Keratinocyte (primary cell): ENCODE results near the gene SLC9A6. TPM values are rescaled to one million over a fixed set of nuclear protein-coding genes. Genes with fewer than 3 reads are reported as not detected.

Source experiments
- DNase-seq: peaks from one replicate; pipeline ENCODE4 v3.0.0-alpha.2; 2011; ENCODE audit warnings: low read depth, missing footprints, low spot score
- FAIRE-seq: peaks from 2 replicates; lab custom pipeline; 2011; peaks lifted over from hg19 to GRCh38; lab: Jason Lieb, UNC
- H2AFZ ChIP-seq: 2 replicates; pipeline ENCODE4 v1.6.0; 2012; ENCODE audit warnings: low read length, control low read depth, inconsistent platforms; ENCODE audit not compliant: control insufficient read depth
- H3K27ac ChIP-seq: 2 replicates; pipeline ENCODE4 v1.5.1; 2011; ENCODE audit warnings: low read length; ENCODE audit not compliant: control insufficient read depth, insufficient read depth
- H3K27me3 ChIP-seq: 3 replicates; pipeline ENCODE4 v1.6.0; 2011; ENCODE audit warnings: low read length; ENCODE audit not compliant: control insufficient read depth, insufficient read depth; ENCODE audit errors: extremely low read depth
- H3K36me3 ChIP-seq, 2 experiments: 2 replicates in 1 of 2; 3 replicates in 1 of 2; pipeline ENCODE4 v1.5.1; 2011; ENCODE audit warnings: low read length in 2 of 2, mild to moderate bottlenecking in 1 of 2; ENCODE audit not compliant: control insufficient read depth in 2 of 2, insufficient read depth in 2 of 2; ENCODE audit errors: extremely low read depth in 1 of 2
- H3K4me1 ChIP-seq: 3 replicates; pipeline ENCODE4 v1.5.1; 2011; ENCODE audit warnings: low read length; ENCODE audit not compliant: control insufficient read depth, insufficient read depth; ENCODE audit errors: extremely low read depth
- H3K4me2 ChIP-seq: 3 replicates; pipeline ENCODE4 v1.6.0; 2011; ENCODE audit warnings: low read depth, low read length; ENCODE audit not compliant: control insufficient read depth, insufficient read depth; ENCODE audit errors: extremely low read depth
- H3K4me3 ChIP-seq, 3 experiments: fragments of 200-600 bp in 1 of 3; sonication (generic) in 1 of 3; 2 replicates in 2 of 3; 3 replicates in 1 of 3; pipeline ENCODE4 v1.5.1; 2011 to 2016; ENCODE audit warnings: low read length in 3 of 3, mild to moderate bottlenecking in 3 of 3, control low read depth in 2 of 3, inconsistent platforms in 1 of 3, low read depth in 1 of 3, mixed read lengths in 1 of 3, mixed run types in 1 of 3, moderate library complexity in 1 of 3; ENCODE audit not compliant: control insufficient read depth in 2 of 3, insufficient read depth in 2 of 3; ENCODE audit errors: extremely low read depth in 1 of 3
- H3K79me2 ChIP-seq: 2 replicates; pipeline ENCODE4 v1.6.0; 2012; ENCODE audit warnings: low read length; ENCODE audit not compliant: control insufficient read depth, insufficient read depth
- H3K9ac ChIP-seq: 3 replicates; pipeline ENCODE4 v1.6.0; 2011; ENCODE audit warnings: low read length; ENCODE audit not compliant: control insufficient read depth, insufficient read depth; ENCODE audit errors: extremely low read depth
- H3K9me1 ChIP-seq: 3 replicates; pipeline ENCODE4 v1.6.0; 2011; ENCODE audit warnings: low read length; ENCODE audit not compliant: control insufficient read depth, insufficient read depth; ENCODE audit errors: extremely low read depth
- H3K9me3 ChIP-seq: 2 replicates; pipeline ENCODE4 v1.5.1; 2012; ENCODE audit warnings: low read depth, low read length; ENCODE audit not compliant: control insufficient read depth
- H4K20me1 ChIP-seq: 3 replicates; pipeline ENCODE4 v1.6.0; 2011; ENCODE audit warnings: low read length; ENCODE audit not compliant: control insufficient read depth, insufficient read depth; ENCODE audit errors: extremely low read depth
- EZH2 ChIP-seq: IDR thresholded peaks from one replicate; pipeline ENCODE4 v1.6.1; 2012; ENCODE audit warnings: inconsistent platforms, mild to moderate bottlenecking, low read length, moderate library complexity
- dilution Hi-C: fragments of 300-500 bp; cut with MboI; formaldehyde crosslinking; loops from one replicate; pipeline ENCODE4 v1.7.0; 2020; ENCODE audit warnings: low sequenced_read_pairs; ENCODE audit not compliant: extremely low pct_ligation_motif_present
- polyA plus RNA-seq, 5 experiments: library from polyadenylated mRNA; depleted of rRNA in 3 of 5; stranded (reverse) in 3 of 5; stranded (forward) in 1 of 5; unstranded in 1 of 5; fragments of >200 nt; gene quantifications; 1 replicate in 1 of 5; 2 replicates in 3 of 5; 3 replicates in 1 of 5; pipeline versions ENCODE4 v1.2.1 to v1.2.3, GENCODE V29; 2011 to 2012; ENCODE audit warnings: missing spikeins in 2 of 5, low read depth in 1 of 5, low replicate concordance in 1 of 5
- TF ChIP-seq, protein P1 (sequence below), 3 experiments: IDR thresholded peaks in 1 of 3; conservative IDR thresholded peaks in 1 of 3; optimal IDR thresholded peaks in 1 of 3; 2 replicates in 2 of 3; 3 replicates in 1 of 3; pipeline versions ENCODE3 to v1.5.1; 2011; ENCODE audit warnings: low read length in 3 of 3, mild to moderate bottlenecking in 3 of 3, moderate library complexity in 2 of 3, control low read depth in 1 of 3, inconsistent platforms in 1 of 3; ENCODE audit not compliant: insufficient read depth in 2 of 3; ENCODE audit errors: extremely low read depth in 1 of 3

The SLC9A6 gene
- polyA plus RNA-seq, 1 donor (not counting 4 experiments of a cell fraction or from before 2014, with no cell fraction given), result 17.4 TPM

GRCh38 chrX:136046295-136047015, 61.2 kb downstream of the SLC9A6 start:
- no peak overlapping the region for H3K27ac ChIP-seq
- peaks cover 2% of the 10 kb centered on the region for H3K4me1 ChIP-seq
- no peaks in the 10 kb centered on the region for H4K20me1 ChIP-seq
- no peaks in the 10 kb centered on the region for H3K36me3 ChIP-seq
- dilution Hi-C loops, result no loop called here
- H3K9me1 ChIP-seq, result no peaks in the 10 kb centered on the region
- H3K9ac ChIP-seq, result no peak overlapping the region
- H3K9me3 ChIP-seq, result no peaks in the 10 kb centered on the region
- DNase-seq, result no peak
- H3K4me2 ChIP-seq, result no peak overlapping the region
- no peak overlapping the region for H3K4me3 ChIP-seq
- H3K79me2 ChIP-seq, result no peaks in the 10 kb centered on the region
- TF ChIP-seq, protein P1, sequence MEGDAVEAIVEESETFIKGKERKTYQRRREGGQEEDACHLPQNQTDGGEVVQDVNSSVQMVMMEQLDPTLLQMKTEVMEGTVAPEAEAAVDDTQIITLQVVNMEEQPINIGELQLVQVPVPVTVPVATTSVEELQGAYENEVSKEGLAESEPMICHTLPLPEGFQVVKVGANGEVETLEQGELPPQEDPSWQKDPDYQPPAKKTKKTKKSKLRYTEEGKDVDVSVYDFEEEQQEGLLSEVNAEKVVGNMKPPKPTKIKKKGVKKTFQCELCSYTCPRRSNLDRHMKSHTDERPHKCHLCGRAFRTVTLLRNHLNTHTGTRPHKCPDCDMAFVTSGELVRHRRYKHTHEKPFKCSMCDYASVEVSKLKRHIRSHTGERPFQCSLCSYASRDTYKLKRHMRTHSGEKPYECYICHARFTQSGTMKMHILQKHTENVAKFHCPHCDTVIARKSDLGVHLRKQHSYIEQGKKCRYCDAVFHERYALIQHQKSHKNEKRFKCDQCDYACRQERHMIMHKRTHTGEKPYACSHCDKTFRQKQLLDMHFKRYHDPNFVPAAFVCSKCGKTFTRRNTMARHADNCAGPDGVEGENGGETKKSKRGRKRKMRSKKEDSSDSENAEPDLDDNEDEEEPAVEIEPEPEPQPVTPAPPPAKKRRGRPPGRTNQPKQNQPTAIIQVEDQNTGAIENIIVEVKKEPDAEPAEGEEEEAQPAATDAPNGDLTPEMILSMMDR (optimal IDR thresholded peaks at IDR 0.05 in 1 of 3, IDR thresholded peaks at IDR 0.05 in 1 of 3, conservative IDR thresholded peaks at IDR 0.05 in 1 of 3; ENCODE audit: extremely low read depth in 1 of 3, insufficient read depth in 2 of 3, low read length in 3 of 3), result no peak
- no peak for TF ChIP-seq EZH2
- no peaks in the 10 kb centered on the region for H3K27me3 ChIP-seq
- no peak for FAIRE-seq
- no peak overlapping the region for H2AFZ ChIP-seq

- Histone ChIP-seq H3K4me3 (no peak overlapping the region), H3K9me3 (no peaks in the 10 kb centered on the region), H4K20me1 (no peaks in the 10 kb centered on the region), H3K9me1 (no peaks in the 10 kb centered on the region), H3K4me2 (no peak overlapping the region), H3K36me3 (no peaks in the 10 kb centered on the region), H3K79me2 (no peaks in the 10 kb centered on the region), H2AFZ (no peak overlapping the region), H3K27ac (no peak overlapping the region), H3K4me1 (no peaks in the 10 kb centered on the region), H3K27me3 (no peaks in the 10 kb centered on the region), H3K9ac (no peak overlapping the region)
- no peak for TF ChIP-seq EZH2
- TF ChIP-seq, protein P1 (optimal IDR thresholded peaks at IDR 0.05 in 1 of 3, IDR thresholded peaks at IDR 0.05 in 1 of 3, conservative IDR thresholded peaks at IDR 0.05 in 1 of 3; ENCODE audit: extremely low read depth in 1 of 3, insufficient read depth in 2 of 3, low read length in 3 of 3), result no peak
- dilution Hi-C loops, result no loop called here
- no peak for DNase-seq
- FAIRE-seq, result no peak
These were observed 61.9 kb downstream of the SLC9A6 start for GRCh38 chrX:136047016-136047642.
